Measurements from ENCODE around the gene SIGLEC15.
A peak's percentile ranks its signal among the peaks of the same experiment; 100 is the strongest.
"Not testable (repeated sequence)": the region's sequence is repeated elsewhere in the genome, so short reads cannot be mapped to it uniquely, and the experiment has no call there.

SIGLEC15 gene

GRCh38 chr18:45845410-45845809 lies 19.9 kb downstream of the SIGLEC15 start:
- no peak overlapping the region for H3K4me3 ChIP-seq (replicated peaks; ENCODE audit: low read depth, low read length)
- TF ChIP-seq CTCF (IDR thresholded peaks at IDR 0.05; ENCODE audit: low read length, missing control alignments), result no peak
- no peak for DNase-seq (ENCODE audit: low read depth)

GRCh38 chr18:45847119-45847518 lies 21.6 kb downstream of the SIGLEC15 start:
- TF ChIP-seq CTCF (IDR thresholded peaks at IDR 0.05; ENCODE audit: low read length, missing control alignments), result no peak
- no peak for DNase-seq (ENCODE audit: low read depth)

GRCh38 chr18:45848643-45849042 lies 23.2 kb downstream of the SIGLEC15 start:
- H3K4me3 ChIP-seq (replicated peaks; ENCODE audit: low read depth, low read length); DNase-seq (ENCODE audit: low read depth): not testable (repeated sequence)

More at GRCh38 chr18:45847119-45847518, 21.6 kb downstream of the SIGLEC15 start:
- H3K4me3 ChIP-seq (replicated peaks; ENCODE audit: low read depth, low read length), result no peak overlapping the region

- no peak for DNase-seq (ENCODE audit: low read depth)
- TF ChIP-seq CTCF (IDR thresholded peaks at IDR 0.05; ENCODE audit: low read length, missing control alignments), result no peak
- no peak overlapping the region for H3K4me3 ChIP-seq (replicated peaks; ENCODE audit: low read depth, low read length)
Observed at GRCh38 chr18:45849529-45849928, 24.1 kb downstream of the SIGLEC15 start.

GRCh38 chr18:45850021-45850420 lies 24.5 kb downstream of the SIGLEC15 start:
- peak; percentile 19 for DNase-seq (ENCODE audit: low read depth)
- peak; percentile 30 for TF ChIP-seq CTCF (IDR thresholded peaks at IDR 0.05; ENCODE audit: low read length, missing control alignments)
- no peak overlapping the region for H3K4me3 ChIP-seq (replicated peaks; ENCODE audit: low read depth, low read length)

- H3K4me3 ChIP-seq (replicated peaks; ENCODE audit: low read depth, low read length), result no peak overlapping the region
- TF ChIP-seq CTCF (IDR thresholded peaks at IDR 0.05; ENCODE audit: low read length, missing control alignments), result no peak
- DNase-seq (ENCODE audit: low read depth), result no peak
Observed at GRCh38 chr18:45851161-45851925, 25.9 kb downstream of the SIGLEC15 start.

GRCh38 chr18:45852631-45853030 lies 27.2 kb downstream of the SIGLEC15 start:
- no peak overlapping the region for H3K4me3 ChIP-seq (replicated peaks; ENCODE audit: low read depth, low read length)
- DNase-seq (ENCODE audit: low read depth), result no peak
- TF ChIP-seq CTCF (IDR thresholded peaks at IDR 0.05; ENCODE audit: low read length, missing control alignments), result no peak
